IMR-90 (cell line): ENCODE measurements around the gene NECTIN4. TPM values are rescaled to one million over a fixed set of nuclear protein-coding genes. Genes with fewer than 3 reads are reported as not detected.

Experiments
- ATAC-seq: fragments of 200-7000 bp; cut with Tn5 transposase; 2 replicates; pipeline ENCODE4 v1.9.1; 2020; ENCODE audit warnings: low read depth, mild to moderate bottlenecking, moderate library complexity
- BruUV-seq: library from RNA; stranded (reverse); fragments of 400-500 nt; replicated peaks from 2 replicates; lab custom pipeline; 2021; lab: Mats Ljungman, UMichigan
- CTCF ChIA-PET: fragments of 300-600 bp; formaldehyde crosslinking; extraction: SDS; loops from one replicate; lab custom pipeline; 2021; ENCODE audit warnings: antibody characterized with exemption; lab: Yijun Ruan, JAX
- POLR2A ChIA-PET: fragments of 300-600 bp; sonication (Branson Sonifier 250); formaldehyde crosslinking; loops from one replicate; lab custom pipeline; 2022; ENCODE audit warnings: antibody characterized with exemption; ENCODE audit not compliant: unreplicated experiment; lab: Charles Lee
- DNase-seq: peaks from one replicate; pipeline ENCODE4 v3.0.0; 2013
- H2AFZ ChIP-seq: replicated peaks from 2 replicates; pipeline ENCODE3; 2013; ENCODE audit warnings: low read length, mild to moderate bottlenecking; ENCODE audit not compliant: poor library complexity
- H2AK5ac ChIP-seq: 2 replicates; pipeline ENCODE4 v1.6.1; 2013; ENCODE audit warnings: low read depth, low read length, inconsistent platforms
- H2AK9ac ChIP-seq: replicated peaks from 2 replicates; pipeline ENCODE3; 2013; ENCODE audit warnings: mild to moderate bottlenecking, low read depth, low read length, moderate library complexity; ENCODE audit not compliant: poor library complexity
- H2BK120ac ChIP-seq: 2 replicates; pipeline ENCODE4 v1.6.1; 2013; ENCODE audit warnings: low read depth, low read length, inconsistent platforms
- H2BK15ac ChIP-seq: 3 replicates; pipeline ENCODE4 v1.6.1; 2013; ENCODE audit warnings: low read depth, low read length, inconsistent platforms
- H2BK20ac ChIP-seq: 2 replicates; pipeline ENCODE4 v1.6.1; 2013; ENCODE audit warnings: low read depth, mild to moderate bottlenecking, inconsistent platforms, low read length, moderate library complexity
- H2BK5ac ChIP-seq: 2 replicates; pipeline ENCODE4 v1.6.1; 2013; ENCODE audit warnings: mild to moderate bottlenecking, low read depth, low read length, inconsistent platforms; ENCODE audit not compliant: poor library complexity, severe bottlenecking
- H3K14ac ChIP-seq: replicated peaks from 2 replicates; pipeline ENCODE4 v1.6.1; 2013; ENCODE audit warnings: low read depth, low read length, inconsistent platforms
- H3K18ac ChIP-seq: 2 replicates; pipeline ENCODE4 v1.6.1; 2013; ENCODE audit warnings: low read depth, low read length, control low read depth
- H3K23ac ChIP-seq: 2 replicates; pipeline ENCODE4 v1.6.1; 2013; ENCODE audit warnings: low read depth, low read length, inconsistent platforms
- H3K27ac ChIP-seq: 2 replicates; pipeline ENCODE4 v1.5.1; 2013; ENCODE audit warnings: mild to moderate bottlenecking, control low read depth, low read length; ENCODE audit not compliant: insufficient read depth
- H3K27me3 ChIP-seq: 2 replicates; pipeline ENCODE4 v1.6.1; 2013; ENCODE audit warnings: low read length; ENCODE audit not compliant: control insufficient read depth, insufficient read depth
- H3K36me3 ChIP-seq: 2 replicates; pipeline ENCODE4 v1.6.1; 2013; ENCODE audit warnings: low read length, mixed read lengths; ENCODE audit not compliant: control insufficient read depth, insufficient read depth
- H3K4ac ChIP-seq: 2 replicates; pipeline ENCODE4 v1.6.1; 2013; ENCODE audit warnings: low read depth, low read length, inconsistent platforms
- H3K4me1 ChIP-seq: 2 replicates; pipeline ENCODE4 v1.6.1; 2013; ENCODE audit warnings: low read length, mixed read lengths; ENCODE audit not compliant: control insufficient read depth, insufficient read depth
- H3K4me2 ChIP-seq: 2 replicates; pipeline ENCODE4 v1.6.1; 2013; ENCODE audit warnings: low read depth, mild to moderate bottlenecking, control low read depth, low read length, moderate library complexity
- H3K4me3 ChIP-seq: 2 replicates; pipeline ENCODE4 v1.5.1; 2013; ENCODE audit warnings: low read depth, mild to moderate bottlenecking, control low read depth, low read length, moderate library complexity; ENCODE audit not compliant: insufficient read depth
- H3K56ac ChIP-seq: 2 replicates; pipeline ENCODE4 v1.6.1; 2013; ENCODE audit warnings: low read length, inconsistent platforms; ENCODE audit not compliant: insufficient read depth; ENCODE audit errors: extremely low read depth
- H3K79me1 ChIP-seq, 2 experiments: 2 replicates each; pipeline ENCODE4 v1.6.1; 2013; ENCODE audit warnings: low read length in 2 of 2, inconsistent platforms in 1 of 2, low read depth in 1 of 2
- H3K9ac ChIP-seq: 2 replicates; pipeline ENCODE4 v1.6.1; 2013; ENCODE audit warnings: low read depth, low read length, control low read depth
- H3K9me1 ChIP-seq: 2 replicates; pipeline ENCODE4 v1.6.1; 2013; ENCODE audit warnings: low read length, inconsistent platforms; ENCODE audit not compliant: insufficient read depth
- H3K9me3 ChIP-seq: 2 replicates; pipeline ENCODE4 v1.6.1; 2013; ENCODE audit warnings: low read length; ENCODE audit not compliant: control insufficient read depth, insufficient read depth
- H4K20me1 ChIP-seq: 2 replicates; pipeline ENCODE4 v1.6.1; 2013; ENCODE audit warnings: low read length, inconsistent platforms; ENCODE audit not compliant: insufficient read depth
- H4K5ac ChIP-seq: 2 replicates; pipeline ENCODE4 v1.6.1; 2013; ENCODE audit warnings: mild to moderate bottlenecking, low read depth, low read length, control low read depth
- H4K8ac ChIP-seq, 2 experiments: 2 replicates each; pipeline ENCODE4 v1.6.1; 2013; ENCODE audit warnings: low read depth in 2 of 2, low read length in 2 of 2, control low read depth in 1 of 2, inconsistent platforms in 1 of 2
- H4K91ac ChIP-seq: 2 replicates; pipeline ENCODE4 v1.6.1; 2013; ENCODE audit warnings: low read depth, low read length, inconsistent platforms; ENCODE audit not compliant: insufficient read depth
- MAZ ChIP-seq: IDR thresholded peaks from 2 replicates; pipeline ENCODE4 v1.6.1; 2012; ENCODE audit warnings: low read depth, mild to moderate bottlenecking, low read length, improper control_type of control experiment, moderate library complexity, borderline replicate concordance
- dilution Hi-C: fragments of 300-500 bp; cut with HindIII; formaldehyde crosslinking; loops from one replicate; pipeline ENCODE4 v1.14.3; 2018; ENCODE audit warnings: low sequenced_read_pairs; ENCODE audit not compliant: unreplicated experiment
- in situ Hi-C: fragments of 300-500 bp; cut with MboI; formaldehyde crosslinking; loops from 3 replicates; pipeline ENCODE4 v1.14.3; 2019; ENCODE audit warnings: low sequenced_read_pairs, inconsistent platforms, mixed read lengths
- intact Hi-C: fragments of 100-400 bp; cut with micrococcal nuclease; formaldehyde crosslinking; loops from 2 replicates; pipeline ENCODE4 v1.10.0; 2022
- polyA plus RNA-seq, 3 experiments: library from polyadenylated mRNA; depleted of rRNA; stranded (reverse); fragments of >200 nt; gene quantifications; 2 replicates each; pipeline ENCODE4 v1.2.3, GENCODE V29; 2012; ENCODE audit warnings: low replicate concordance in 1 of 3
- total RNA-seq: library from RNA; depleted of rRNA; stranded (reverse); fragments of >200 nt; gene quantifications from 2 replicates; pipeline ENCODE4 v1.2.3, GENCODE V29; 2012

Gene NECTIN4
- total and polyA plus RNA-seq, 2 of the 4 experiments (the other 2 are of a cell fraction), result 0.18 to 0.24 TPM

- peak overlapping the region; percentile 73; the same call in 1 of the 2 replicates for H3K27ac ChIP-seq
- H3K4ac ChIP-seq, result peak overlapping the region; percentile 75; the same call in 1 of the 2 replicates
- H3K9ac ChIP-seq, result peak overlapping the region; percentile 82
- no peaks in the 10 kb centered on the region for H3K27me3 ChIP-seq
- peak overlapping the region; percentile 87 for H3K4me2 ChIP-seq
- H3K56ac ChIP-seq, result peak overlapping the region; percentile 66; the same call in 1 of the 2 replicates
- ATAC-seq (no peak), DNase-seq (peak; percentile 20)
- no peak overlapping the region for H2BK120ac ChIP-seq
- H3K9me1 ChIP-seq, result no peaks in the 10 kb centered on the region
- H4K91ac ChIP-seq, result peak overlapping the region; percentile 2; the same call in 1 of the 2 replicates
- H3K18ac ChIP-seq, result no peak overlapping the region
- H4K5ac ChIP-seq, result peak overlapping the region; percentile 18; the same call in 1 of the 2 replicates
- H2BK15ac ChIP-seq, result no peak overlapping the region
- H4K20me1 ChIP-seq, result no peaks in the 10 kb centered on the region; the same call in 1 of the 2 replicates
- dilution Hi-C loops, result no loop called here
- no peak for TF ChIP-seq MAZ
- H2AFZ ChIP-seq, result peak overlapping the region; percentile 78
- peak overlapping the region; percentile 25 for H3K23ac ChIP-seq
- peaks cover 18 to 37% of the 10 kb centered on the region in 2 experiments for H3K79me1 ChIP-seq
- H2AK5ac ChIP-seq, result 0 out of 2 replicates have a peak overlapping the region, but pooled peaks have one; percentile 3
- peak overlapping the region; percentile 88 to 95 for H4K8ac ChIP-seq
- in situ Hi-C loops, result no loop called here
- peak overlapping the region; percentile 72 for H3K14ac ChIP-seq
- H3K4me3 ChIP-seq, result peak overlapping the region; percentile 53
- H2BK5ac ChIP-seq, result peak overlapping the region; percentile 75
- intact Hi-C loops, result loop anchor here (5.0 kb wide), 1 partner anchor 348 kb away; no protein-coding TSS in a partner anchor
- H2BK20ac ChIP-seq, result no peak overlapping the region
- H3K4me1 ChIP-seq, result no peaks in the 10 kb centered on the region; the same call in 1 of the 2 replicates
- no peaks in the 10 kb centered on the region for H3K9me3 ChIP-seq
- BruUV-seq, result no TSS peak
- H3K36me3 ChIP-seq, result peaks cover 25% of the 10 kb centered on the region
- H2AK9ac ChIP-seq, result peak overlapping the region; percentile 2
- CTCF ChIA-PET, result no interaction called here
- POLR2A ChIA-PET, result no interaction called here
Measured at GRCh38 chr1:161044535-161044907, 44.8 kb downstream of the NECTIN4 start.
